C4-2B (cell line): Measurements from ENCODE around the gene RB1.

Source experiments
- H3K27ac ChIP-seq: fragments of 450-650 bp; 2 replicates; pipeline ENCODE4 v1.5.1; 2017
- ZFX ChIP-seq: fragments of 450-650 bp; IDR thresholded peaks from 2 replicates; pipeline ENCODE4 v1.6.1; 2017
- TF ChIP-seq, protein P1 (sequence below): fragments of 450-650 bp; conservative IDR thresholded peaks from 2 replicates; pipeline ENCODE4 v1.5.1; 2017; ENCODE audit warnings: mild to moderate bottlenecking

RB1 gene

DNA sequence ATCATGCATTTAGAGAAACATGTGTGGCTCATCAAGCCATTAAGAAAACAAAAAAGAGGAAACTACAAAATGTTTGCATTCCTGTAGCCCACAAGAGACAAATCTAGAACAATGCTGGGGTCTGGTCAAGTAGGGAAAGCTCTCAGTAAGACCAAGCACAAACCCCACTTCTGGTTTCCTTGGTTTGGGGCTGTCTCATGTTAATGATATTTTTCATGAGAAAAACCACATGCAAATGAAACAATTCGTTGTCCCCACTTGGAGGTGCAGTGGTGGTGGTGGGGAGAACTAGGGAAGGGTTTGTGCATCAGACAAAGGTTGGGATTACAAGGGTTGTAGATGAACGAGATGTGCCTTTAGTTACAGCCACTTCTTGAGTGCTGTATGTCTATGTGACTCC lies 7.0 kb upstream of the RB1 start:
- no peak for TF ChIP-seq ZFX
- TF ChIP-seq, protein P1, sequence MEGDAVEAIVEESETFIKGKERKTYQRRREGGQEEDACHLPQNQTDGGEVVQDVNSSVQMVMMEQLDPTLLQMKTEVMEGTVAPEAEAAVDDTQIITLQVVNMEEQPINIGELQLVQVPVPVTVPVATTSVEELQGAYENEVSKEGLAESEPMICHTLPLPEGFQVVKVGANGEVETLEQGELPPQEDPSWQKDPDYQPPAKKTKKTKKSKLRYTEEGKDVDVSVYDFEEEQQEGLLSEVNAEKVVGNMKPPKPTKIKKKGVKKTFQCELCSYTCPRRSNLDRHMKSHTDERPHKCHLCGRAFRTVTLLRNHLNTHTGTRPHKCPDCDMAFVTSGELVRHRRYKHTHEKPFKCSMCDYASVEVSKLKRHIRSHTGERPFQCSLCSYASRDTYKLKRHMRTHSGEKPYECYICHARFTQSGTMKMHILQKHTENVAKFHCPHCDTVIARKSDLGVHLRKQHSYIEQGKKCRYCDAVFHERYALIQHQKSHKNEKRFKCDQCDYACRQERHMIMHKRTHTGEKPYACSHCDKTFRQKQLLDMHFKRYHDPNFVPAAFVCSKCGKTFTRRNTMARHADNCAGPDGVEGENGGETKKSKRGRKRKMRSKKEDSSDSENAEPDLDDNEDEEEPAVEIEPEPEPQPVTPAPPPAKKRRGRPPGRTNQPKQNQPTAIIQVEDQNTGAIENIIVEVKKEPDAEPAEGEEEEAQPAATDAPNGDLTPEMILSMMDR = no peak
- no peak overlapping the region for H3K27ac ChIP-seq

DNA sequence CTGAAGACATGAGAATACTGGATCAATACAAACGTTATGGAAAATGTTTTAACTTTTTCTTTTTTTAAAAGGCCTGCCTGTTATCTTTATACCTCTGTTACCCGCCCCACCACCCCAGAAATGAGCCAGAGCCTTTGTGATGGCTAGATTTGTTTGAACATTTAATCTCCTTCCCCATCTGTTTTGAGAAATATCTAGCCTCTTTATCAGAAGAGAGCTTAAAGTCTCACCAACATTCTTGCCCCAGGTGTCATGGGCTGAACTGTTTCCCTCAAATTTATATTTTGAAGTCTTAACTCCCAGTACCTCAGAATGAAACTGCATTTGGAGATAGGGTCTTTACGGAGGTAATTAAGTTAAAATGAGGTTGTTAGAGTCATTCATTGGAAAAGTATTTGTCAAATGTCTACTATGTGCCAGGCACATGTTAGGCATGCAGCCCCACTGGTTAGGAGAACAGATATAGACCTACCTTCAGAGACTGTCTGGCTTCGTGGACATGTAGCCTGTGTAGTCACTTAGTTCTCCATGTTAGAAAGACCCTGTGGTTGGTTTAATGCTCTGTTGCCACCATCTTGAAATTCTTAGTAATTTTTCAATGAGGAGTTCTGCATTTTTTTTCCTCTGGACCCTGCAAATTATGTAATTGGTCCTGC lies 6.3 kb upstream of the RB1 start:
- no peak overlapping the region for H3K27ac ChIP-seq
- no peak for TF ChIP-seq ZFX
- TF ChIP-seq, protein P1 = no peak

GRCh38 chr13:48299591-48299990 lies 4.0 kb upstream of the RB1 start:
- no peak overlapping the region for H3K27ac ChIP-seq
- TF ChIP-seq, protein P1 = no peak
- no peak for TF ChIP-seq ZFX

- TF ChIP-seq, protein P1 = no peak
- no peak for TF ChIP-seq ZFX
- peak overlapping the region; percentile 90 for H3K27ac ChIP-seq
These were observed 636 bp upstream of the RB1 start for GRCh38 chr13:48302871-48303358.

- TF ChIP-seq, protein P1 = no peak
- no peak for TF ChIP-seq ZFX
- peak overlapping the region; percentile 90 for H3K27ac ChIP-seq
These were observed 759 bp downstream of the RB1 start for GRCh38 chr13:48304143-48304876.

- TF ChIP-seq ZFX = no peak
- TF ChIP-seq, protein P1 = no peak
- no peak overlapping the region for H3K27ac ChIP-seq
These were observed 7.7 kb downstream of the RB1 start for GRCh38 chr13:48311223-48311622.

GRCh38 chr13:48315969-48316650 lies 12.6 kb downstream of the RB1 start:
- TF ChIP-seq, protein P1 = no peak
- no peak for TF ChIP-seq ZFX
- no peak overlapping the region for H3K27ac ChIP-seq
